Measurements from ENCODE around the gene ICAM3.
"Not testable (repeated sequence)": the region's sequence is repeated elsewhere in the genome, so short reads cannot be mapped to it uniquely, and the experiment has no call there.

The ICAM3 gene

DNA sequence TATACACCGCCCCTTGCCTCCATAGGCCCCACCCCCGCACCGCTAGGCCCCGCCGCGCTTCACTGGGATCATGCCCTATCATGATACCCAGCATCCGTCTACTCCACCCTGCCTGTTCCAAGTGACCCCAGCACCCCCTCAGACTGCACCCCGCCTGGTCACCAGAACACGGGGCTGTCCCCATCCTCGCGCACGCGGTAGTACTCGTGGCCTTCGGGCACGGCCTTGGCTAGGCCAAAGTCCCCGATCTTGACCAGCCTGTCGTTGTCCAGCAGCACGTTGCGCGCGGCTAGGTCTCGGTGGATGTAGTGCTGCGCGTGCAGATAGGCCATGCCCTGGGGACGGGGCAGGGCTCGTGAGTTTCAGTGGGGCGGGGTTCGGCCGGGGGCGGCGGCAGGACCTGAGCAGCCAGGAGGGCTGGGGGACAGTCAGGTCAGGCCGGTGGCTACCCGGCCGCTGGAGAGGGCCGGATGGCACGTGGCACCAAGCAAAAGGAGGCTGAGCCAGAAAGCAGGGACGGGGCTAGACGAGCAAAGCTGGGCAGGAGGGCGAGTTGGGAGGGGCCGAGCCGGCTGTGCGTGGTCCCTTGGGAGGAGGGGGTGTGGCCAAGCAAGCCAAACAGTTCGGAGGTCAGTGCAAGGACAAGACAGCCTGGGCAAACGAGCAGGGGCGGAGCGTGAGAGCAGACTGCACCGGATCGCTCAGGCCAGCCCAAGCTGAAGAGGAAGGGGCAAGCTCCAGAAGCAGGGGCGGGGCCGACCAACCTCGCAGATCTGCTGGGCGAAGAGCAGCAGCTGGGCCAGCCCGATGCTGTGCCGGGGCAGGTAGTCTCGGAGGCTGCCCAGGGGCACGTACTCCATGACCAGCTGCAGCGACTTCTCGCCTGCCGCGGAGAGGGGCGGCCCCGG is 13.6 kb upstream of the ICAM3 start:
- in situ Hi-C loops (cut with MboI; ENCODE audit: low sequenced_read_pairs) = no loop called here

- in situ Hi-C loops (cut with MboI; ENCODE audit: low sequenced_read_pairs) = no loop called here
Observed at GRCh38 chr19:10346509-10346908, 7.1 kb upstream of the ICAM3 start.

- in situ Hi-C loops (cut with MboI; ENCODE audit: low sequenced_read_pairs) = no loop called here
Observed at GRCh38 chr19:10344780-10345179, 5.4 kb upstream of the ICAM3 start.

DNA sequence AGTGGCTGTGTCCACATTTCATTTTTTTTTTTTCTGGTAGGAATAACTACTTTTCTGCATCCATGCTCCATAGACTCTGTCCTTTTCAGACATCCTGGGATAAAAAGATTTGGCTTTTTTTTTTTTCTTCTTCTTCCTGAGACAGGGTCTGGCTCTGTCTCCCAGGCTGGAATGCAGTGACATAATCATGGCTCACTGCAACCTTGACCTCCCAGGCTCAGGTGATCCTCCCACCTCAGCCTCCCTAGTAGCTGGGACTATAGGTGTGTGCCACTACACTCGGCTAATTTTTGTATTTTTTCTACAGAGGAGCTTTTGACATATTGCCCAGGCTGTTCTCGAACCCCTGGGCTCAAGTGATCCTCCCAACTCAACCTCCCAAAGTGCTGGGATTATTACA is 4.1 kb upstream of the ICAM3 start:
- in situ Hi-C loops (cut with MboI; ENCODE audit: low sequenced_read_pairs) = no loop called here

DNA sequence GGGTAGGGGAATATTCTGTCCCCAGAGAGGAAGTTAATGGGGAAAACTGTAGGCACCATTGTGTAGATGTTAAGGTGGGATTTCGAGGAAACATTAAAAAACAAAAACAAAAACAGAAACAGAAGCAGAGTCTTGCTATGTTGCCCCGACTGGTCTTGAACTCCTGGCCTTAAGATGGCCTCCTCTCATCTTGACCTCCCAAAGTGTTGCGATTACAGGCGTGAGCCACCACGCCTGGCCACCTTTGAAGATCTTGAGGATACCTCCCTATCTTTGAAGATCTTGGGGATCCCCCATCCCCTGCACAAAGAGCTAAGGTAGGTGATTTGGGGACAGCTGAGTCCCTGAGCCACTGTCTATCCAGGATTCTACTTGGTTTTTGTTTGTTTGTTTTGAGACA is 553 bp upstream of the ICAM3 start:
- in situ Hi-C loops (cut with MboI; ENCODE audit: low sequenced_read_pairs) = no loop called here

DNA sequence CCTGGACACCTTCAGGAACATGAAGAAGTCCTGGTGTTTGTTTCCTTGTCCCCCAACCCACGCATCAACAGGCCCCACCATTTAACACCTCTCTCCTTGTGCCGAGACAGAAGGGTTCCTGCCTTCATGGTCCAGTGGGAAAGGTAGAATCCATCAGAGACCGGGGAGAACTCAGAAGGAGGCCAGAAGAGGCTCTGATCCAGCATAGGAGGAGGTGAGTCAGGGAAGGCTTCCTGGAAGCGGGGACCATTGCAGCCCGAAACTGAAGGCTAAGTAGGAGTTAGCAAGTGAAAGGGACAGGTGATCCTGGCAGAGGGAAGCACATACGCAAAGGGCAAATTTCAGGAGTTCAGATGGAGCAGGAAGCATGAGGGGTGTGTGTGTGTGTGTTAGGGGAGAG is 484 bp downstream of the ICAM3 start:
- in situ Hi-C loops (cut with MboI; ENCODE audit: low sequenced_read_pairs) = no loop called here

DNA sequence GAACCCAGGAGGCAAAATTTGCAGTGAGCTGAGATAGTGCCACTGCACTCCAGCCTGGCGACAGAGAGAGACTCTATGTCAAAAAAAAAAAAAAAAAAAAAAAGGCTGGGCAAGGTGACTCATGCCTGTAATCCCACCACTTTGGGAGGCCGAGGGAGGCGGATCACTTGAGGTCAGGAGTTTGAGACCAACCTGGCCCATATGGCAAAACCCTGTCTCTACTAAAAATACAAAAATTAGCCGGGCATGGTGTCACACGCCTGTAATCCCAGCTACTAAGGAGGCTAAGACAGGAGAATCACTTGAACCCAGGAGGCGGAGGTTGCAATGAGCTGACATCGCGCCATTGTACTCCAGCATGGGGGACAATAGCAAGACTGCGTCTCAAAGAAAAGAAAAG is 2.7 kb downstream of the ICAM3 start:
- in situ Hi-C loops (cut with MboI; ENCODE audit: low sequenced_read_pairs) = not testable (repeated sequence)

- in situ Hi-C loops (cut with MboI; ENCODE audit: low sequenced_read_pairs) = no loop called here
Observed at GRCh38 chr19:10335352-10335985, 4.0 kb downstream of the ICAM3 start.

DNA sequence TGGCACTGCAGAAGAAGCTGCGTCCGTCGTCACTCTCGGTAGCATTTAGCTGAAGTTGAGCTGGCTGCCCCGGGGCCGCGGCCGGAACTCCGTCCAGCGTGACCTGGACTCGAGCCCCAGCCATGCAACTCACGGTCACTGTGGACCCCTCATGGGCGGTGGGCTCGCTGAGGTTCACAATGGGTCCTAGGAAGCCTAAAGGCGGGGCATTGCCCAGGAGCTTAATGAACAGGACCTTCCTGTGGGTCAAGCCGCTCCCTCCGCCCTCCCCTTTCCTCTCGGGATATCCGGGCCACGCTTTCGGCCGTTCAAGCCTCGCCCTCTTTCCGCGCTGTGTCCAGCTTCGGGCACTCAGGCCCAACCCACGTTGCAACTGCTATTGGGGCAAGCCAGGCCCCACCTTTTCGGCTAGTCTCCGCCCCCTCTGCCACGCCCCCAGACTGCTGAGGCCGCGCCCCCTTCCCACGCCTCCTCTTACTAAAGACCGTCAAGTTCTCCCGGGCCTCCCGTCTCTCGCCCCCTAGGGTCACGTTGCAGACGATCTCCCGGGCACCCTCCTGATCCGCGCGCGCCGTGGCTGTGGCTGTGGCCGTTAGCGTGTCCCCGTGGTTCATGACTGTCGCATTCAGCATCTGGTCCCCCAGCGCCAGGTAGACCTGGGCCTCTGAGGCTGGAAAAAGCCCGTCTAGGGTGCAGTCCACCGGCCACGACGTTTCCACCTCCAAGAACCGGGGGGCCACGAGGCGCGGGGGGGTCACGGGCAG is 4.7 kb downstream of the ICAM3 start:
- in situ Hi-C loops (cut with MboI; ENCODE audit: low sequenced_read_pairs) = no loop called here

DNA sequence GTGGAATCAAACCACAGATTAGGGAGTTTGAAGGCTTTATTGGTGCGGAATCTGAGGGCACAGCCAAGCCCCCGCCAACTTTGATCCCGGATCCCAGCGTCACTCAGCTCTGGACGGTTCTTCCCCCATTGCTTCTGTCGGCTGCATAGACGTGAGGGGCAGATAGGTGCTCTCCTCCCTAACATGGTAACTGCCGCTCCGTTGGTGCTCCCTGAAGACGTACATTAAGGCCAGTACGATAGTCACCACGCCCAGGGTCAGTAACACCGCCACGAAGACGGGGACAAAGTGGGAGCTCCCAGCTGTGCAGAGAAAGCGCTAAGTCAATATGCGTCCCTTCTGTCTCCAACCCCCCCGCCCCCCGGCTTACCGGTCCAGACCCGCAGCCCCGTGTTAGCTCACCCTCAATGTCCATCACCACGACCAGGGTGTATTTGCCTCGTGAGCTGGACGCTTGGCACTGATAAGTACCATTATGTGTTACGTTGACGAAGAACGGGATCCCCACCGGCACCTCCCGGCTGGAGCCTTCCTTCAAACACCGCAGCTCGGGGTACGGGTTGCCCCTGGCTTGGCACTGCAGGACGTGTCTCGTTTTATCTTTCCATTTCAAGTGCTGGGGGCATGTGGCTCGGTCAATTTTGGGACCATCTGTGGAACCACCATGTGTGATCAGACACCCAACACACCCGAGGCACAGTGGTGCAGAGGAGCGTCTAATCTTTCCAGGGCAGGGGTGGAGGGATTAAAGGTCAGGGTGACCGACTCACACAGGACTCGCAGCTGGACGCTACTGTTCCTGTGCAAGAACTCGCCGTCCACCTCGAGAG is 5.5 kb downstream of the ICAM3 start:
- in situ Hi-C loops (cut with MboI; ENCODE audit: low sequenced_read_pairs) = no loop called here

DNA sequence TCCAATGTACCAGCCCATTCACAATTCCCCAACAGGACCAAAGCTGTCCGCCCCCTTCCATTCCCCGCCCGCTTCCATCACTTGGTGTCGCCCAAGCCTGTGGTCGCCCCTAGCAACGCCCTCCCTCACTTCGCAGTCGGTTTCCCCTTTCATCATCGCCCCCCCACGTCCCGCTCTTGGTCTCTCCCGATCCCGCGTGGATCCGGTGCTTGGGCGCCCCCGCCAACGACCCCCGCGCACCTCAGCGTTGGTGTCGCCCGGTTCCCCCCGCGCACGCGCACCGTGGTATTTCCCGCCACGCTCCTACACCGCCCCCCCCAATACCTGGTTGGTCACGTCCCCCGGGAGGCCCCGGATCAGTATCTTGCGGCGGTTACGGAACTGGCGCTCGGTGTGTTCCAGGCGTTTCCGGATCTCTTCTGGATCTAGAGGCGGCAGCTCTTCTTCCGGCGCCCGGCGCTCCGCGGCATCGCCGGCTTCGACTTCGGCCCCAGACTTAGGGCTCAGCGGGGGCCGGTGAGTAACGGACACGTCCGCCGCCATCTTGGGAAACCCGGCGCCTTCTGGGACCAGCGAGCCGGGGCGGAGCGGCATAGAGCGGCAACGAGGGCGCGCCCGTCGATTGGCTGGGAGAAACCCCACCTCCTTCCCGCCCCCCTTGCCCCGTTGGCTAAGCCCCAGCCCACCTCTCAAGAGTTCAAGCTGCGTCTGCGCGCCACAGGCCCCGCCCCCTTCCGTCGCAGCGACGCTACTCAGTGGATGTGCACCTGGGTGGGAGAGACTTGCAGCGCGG is 6.3 kb downstream of the ICAM3 start, which contains the start of gene RAVER1:
RAVER1 (minus strand) TSS at position 565 of the 793 bp plus-strand sequence; CDS start at position 543, 22 bp downstream.
- in situ Hi-C loops (cut with MboI; ENCODE audit: low sequenced_read_pairs) = no loop called here

- in situ Hi-C loops (cut with MboI; ENCODE audit: low sequenced_read_pairs) = no loop called here
Observed at GRCh38 chr19:10332158-10332964, 7.1 kb downstream of the ICAM3 start.

DNA sequence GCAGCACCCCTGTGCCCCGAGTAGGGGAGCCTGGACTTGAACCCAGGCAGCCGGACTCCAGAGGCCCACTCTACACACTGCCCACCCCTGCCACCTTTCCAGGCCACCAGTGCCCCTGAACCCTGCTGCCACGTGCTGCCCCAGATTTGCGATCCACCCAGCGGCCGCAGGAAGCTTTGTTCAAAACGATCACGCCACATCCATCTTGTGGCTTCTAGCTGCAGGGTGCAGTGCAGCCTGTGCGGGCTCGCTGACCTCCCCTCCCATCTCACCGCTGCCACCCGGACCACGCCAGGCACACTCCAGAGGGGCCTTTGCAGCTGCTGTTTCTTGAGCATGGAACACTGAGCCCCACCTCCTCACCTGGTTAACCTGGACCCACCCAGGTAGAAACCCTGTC is 9.9 kb downstream of the ICAM3 start:
- in situ Hi-C loops (cut with MboI; ENCODE audit: low sequenced_read_pairs) = no loop called here

GRCh38 chr19:10328558-10329429 is 10.6 kb downstream of the ICAM3 start:
- in situ Hi-C loops (cut with MboI; ENCODE audit: low sequenced_read_pairs) = no loop called here

GRCh38 chr19:10327793-10328192 is 11.6 kb downstream of the ICAM3 start:
- in situ Hi-C loops (cut with MboI; ENCODE audit: low sequenced_read_pairs) = no loop called here

DNA sequence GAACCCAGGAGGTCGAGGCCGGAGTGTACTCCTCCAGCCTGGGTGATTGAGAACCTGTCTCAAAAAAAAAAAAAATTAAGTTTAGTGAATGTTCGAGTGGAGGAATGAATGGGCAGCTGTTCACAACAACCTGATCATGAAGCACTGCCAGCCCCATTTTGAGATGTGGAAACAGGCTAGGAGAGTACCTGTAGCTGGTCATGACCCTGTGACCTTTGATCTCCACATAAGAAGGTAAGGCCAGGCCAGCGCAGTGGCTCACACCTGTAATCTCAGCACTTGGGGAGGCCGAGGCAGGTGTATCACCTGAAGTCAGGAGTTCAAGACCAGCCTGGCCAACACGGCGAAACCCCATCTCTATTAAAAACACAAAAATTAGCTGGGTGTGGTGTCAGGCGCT is 13.7 kb downstream of the ICAM3 start:
- in situ Hi-C loops (cut with MboI; ENCODE audit: low sequenced_read_pairs) = no loop called here

- in situ Hi-C loops (cut with MboI; ENCODE audit: low sequenced_read_pairs) = no loop called here
Observed at GRCh38 chr19:10321874-10322835, 17.3 kb downstream of the ICAM3 start.

All from HL-60/S4 treated with phorbol 12-myristate 13-acetate at 8.2 ng/mL for 4 days and 3 days (cell line).